Urinary bladder (tissue), 4 donors: Measurements from ENCODE around the gene PPP1R12A. TPM values are rescaled to one million over a fixed set of nuclear protein-coding genes. Genes with fewer than 3 reads are reported as not detected.
"Not testable (repeated sequence)": the region's sequence is repeated elsewhere in the genome, so short reads cannot be mapped to it uniquely, and the experiment has no call there.

ENCODE experiments used
- DNase-seq: peaks from one replicate; pipeline ENCODE4 v3.0.0-alpha.2; 2015; ENCODE audit errors: extremely low spot score
- H3K27ac ChIP-seq: one replicate; pipeline ENCODE4 v1.5.1; 2013; ENCODE audit warnings: low read depth, mild to moderate bottlenecking, moderate library complexity
- H3K36me3 ChIP-seq: one replicate; pipeline ENCODE4 v1.6.1; 2013; ENCODE audit warnings: mild to moderate bottlenecking, moderate library complexity; ENCODE audit not compliant: insufficient read depth
- H3K4me1 ChIP-seq: one replicate; pipeline ENCODE4 v1.6.1; 2013; ENCODE audit warnings: mild to moderate bottlenecking, moderate library complexity; ENCODE audit not compliant: insufficient read depth
- H3K4me3 ChIP-seq: one replicate; pipeline ENCODE4 v1.5.1; 2013; ENCODE audit warnings: low read depth, low read length
- WGBS: extraction: QIAGEN DNeasy Blood & Tissue Kit; methylation state at CpG from one replicate; pipeline ENCODE4 v1.1.7; 2013; 5-methylcytosine and 5-hydroxymethylcytosine counted together
- polyA plus RNA-seq: library from polyadenylated mRNA; stranded (reverse); fragments of 200-250 nt; gene quantifications from one replicate; pipeline ENCODE4 v1.2.3, GENCODE V29; 2013
- total RNA-seq: library from RNA; depleted of rRNA; stranded (reverse); fragments of >200 nt; gene quantifications from one replicate; pipeline ENCODE4 v1.2.3, GENCODE V29; 2014
- donor health status: healthy with polysubstance abuse.
- donor health status: healthy.

The PPP1R12A gene
- total and polyA plus RNA-seq, 2 donors = 177 to 668 TPM

DNA sequence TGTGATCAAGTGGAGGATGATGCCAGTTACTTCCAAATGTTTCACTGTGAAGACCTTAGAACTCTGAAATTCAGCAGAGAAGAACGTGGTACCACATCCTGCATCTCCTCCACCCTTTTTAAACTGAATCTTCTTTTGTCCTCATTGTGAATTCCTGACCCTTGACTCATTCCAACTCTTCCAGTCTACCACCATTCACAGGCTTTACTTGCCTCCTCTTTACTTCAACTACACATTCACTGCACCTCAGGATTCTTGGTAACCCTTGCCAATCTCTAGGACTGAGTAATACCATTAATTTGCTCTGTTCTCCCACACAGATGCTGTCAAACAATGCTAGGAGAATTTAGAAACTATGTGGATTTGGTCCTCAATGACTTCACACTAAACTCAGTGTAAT lies 37.3 kb downstream of the PPP1R12A start:
- Histone ChIP-seq H3K4me1 (no peaks in the 10 kb centered on the region), H3K27ac (no peak overlapping the region), H3K36me3 (no peaks in the 10 kb centered on the region), H3K4me3 (no peak overlapping the region)
- 52% methylated on average over 1 of the region's 1 CpG for WGBS
- no peak for DNase-seq

DNA sequence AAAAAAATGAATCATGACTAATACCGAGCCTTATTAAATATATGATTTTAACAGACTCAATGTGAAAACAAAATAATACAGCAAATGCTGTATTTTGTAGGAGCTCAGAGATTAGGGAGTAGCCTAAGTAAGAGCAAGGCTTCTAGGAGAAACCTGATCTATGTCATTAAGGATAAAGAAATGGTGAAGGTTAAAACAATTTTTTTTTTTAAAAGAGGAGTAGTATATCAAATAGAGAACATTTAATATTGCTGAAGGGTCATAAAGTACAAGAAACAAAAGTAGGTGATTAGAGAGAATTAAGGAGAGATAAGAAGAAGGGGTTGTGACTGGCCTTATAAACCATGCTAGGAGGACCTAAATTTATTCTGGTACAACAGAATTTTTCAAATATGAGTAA lies 39.1 kb downstream of the PPP1R12A start:
- H3K4me1 ChIP-seq = no peaks in the 10 kb centered on the region
- H3K4me3 ChIP-seq = no peak overlapping the region
- 43% methylated on average over 1 of the region's 1 CpG for WGBS
- no peak overlapping the region for H3K27ac ChIP-seq
- no peaks in the 10 kb centered on the region for H3K36me3 ChIP-seq
- DNase-seq = no peak

DNA sequence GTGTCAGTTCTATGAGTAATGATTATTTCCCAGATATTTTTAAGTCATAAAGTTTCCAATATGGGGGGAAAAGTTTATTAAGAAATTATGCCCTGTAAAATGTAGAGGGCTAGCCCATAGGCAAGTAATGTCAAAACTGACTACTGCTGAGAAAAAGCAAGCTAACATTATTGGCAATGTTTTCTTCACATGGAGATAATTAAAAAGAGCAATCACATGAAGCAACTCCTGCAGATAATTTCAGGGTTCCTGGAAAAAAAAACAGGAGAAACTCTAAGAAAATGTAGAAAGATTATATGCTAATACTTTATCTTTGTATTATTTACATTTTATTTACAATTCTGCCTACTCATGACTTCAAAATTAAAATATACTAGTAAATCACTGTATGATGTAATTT lies 39.8 kb downstream of the PPP1R12A start:
- no peak overlapping the region for H3K4me3 ChIP-seq
- no peaks in the 10 kb centered on the region for H3K36me3 ChIP-seq
- no peak overlapping the region for H3K27ac ChIP-seq
- no peaks in the 10 kb centered on the region for H3K4me1 ChIP-seq
- no peak for DNase-seq

GRCh38 chr12:79891506-79892162 lies 43.3 kb downstream of the PPP1R12A start:
- DNase-seq = no peak
- H3K4me3 ChIP-seq = no peak overlapping the region
- no peak overlapping the region for H3K27ac ChIP-seq
- no peaks in the 10 kb centered on the region for H3K4me1 ChIP-seq
- H3K36me3 ChIP-seq = no peaks in the 10 kb centered on the region
- WGBS = 92% methylated on average over 2 of the region's 2 CpGs

- Histone ChIP-seq H3K4me1 (no peaks in the 10 kb centered on the region), H3K36me3 (no peaks in the 10 kb centered on the region), H3K27ac (no peak overlapping the region), H3K4me3 (no peak overlapping the region)
- WGBS = 63% methylated on average over 1 of the region's 1 CpG
- no peak for DNase-seq
Measured at GRCh38 chr12:79887890-79888289, 47.0 kb downstream of the PPP1R12A start.

DNA sequence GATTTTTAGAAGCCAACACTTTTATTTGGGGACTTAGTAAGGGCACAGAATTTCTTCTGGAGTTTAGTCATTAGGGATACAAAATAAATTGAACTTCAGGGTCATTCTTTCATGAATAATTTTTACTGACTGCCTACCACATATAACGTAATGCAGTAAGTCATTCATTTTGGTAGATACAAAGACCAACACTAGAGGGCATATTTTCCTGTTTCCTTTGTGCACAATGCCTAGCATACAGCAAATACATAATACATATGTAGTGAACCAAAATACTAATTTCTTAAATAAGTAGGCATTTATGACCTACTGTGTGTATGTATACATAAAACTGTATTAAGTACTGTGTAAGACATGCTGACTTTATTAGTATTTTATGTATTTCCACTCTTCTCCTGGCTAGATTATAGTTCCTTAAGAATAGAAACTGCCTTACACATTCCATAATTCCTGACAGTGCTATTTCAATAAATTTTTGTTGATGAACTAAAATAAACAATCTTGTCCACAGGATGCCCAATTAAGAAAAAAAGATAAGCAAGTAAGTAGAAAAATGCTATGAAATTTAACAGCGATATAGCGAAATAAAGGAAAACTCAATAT lies 47.9 kb downstream of the PPP1R12A start:
- H3K4me3 ChIP-seq = no peak overlapping the region
- H3K4me1 ChIP-seq = no peaks in the 10 kb centered on the region
- WGBS = 70% methylated on average over 3 of the region's 3 CpGs
- no peaks in the 10 kb centered on the region for H3K36me3 ChIP-seq
- no peak overlapping the region for H3K27ac ChIP-seq
- DNase-seq = no peak

GRCh38 chr12:79885911-79886490 lies 48.9 kb downstream of the PPP1R12A start:
- WGBS = 53% methylated on average over 3 of the region's 3 CpGs
- Histone ChIP-seq H3K36me3 (no peaks in the 10 kb centered on the region), H3K4me1 (peaks cover 3% of the 10 kb centered on the region), H3K4me3 (no peak overlapping the region), H3K27ac (peak overlapping the region; percentile 2)
- DNase-seq = no peak

DNA sequence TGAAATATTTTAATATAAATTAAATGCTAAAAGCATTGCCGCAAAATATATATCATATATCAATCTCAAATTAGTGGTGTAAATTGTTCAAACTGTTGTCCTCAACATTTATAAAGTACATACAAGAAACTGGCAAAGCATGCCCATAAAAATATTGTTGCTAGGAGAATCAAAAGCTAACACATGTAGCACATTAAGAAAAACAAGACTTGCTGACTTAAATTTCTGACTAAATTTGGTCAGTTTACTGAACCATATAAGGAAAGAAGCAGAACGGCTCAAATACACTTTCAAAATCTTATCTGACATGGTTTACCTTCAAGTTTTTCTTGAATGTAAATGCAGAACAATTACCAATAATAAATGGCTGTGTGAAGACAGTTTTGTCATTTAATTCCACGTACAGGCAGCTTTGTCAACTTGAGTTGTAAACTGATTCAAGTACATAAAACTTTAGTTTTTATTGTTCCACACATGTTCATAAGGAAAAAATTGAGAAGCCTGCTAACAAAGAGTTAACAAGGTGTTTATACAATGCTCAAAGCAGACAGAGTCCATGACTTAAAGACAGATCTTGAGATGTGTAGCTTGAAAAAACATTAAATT lies 50.4 kb downstream of the PPP1R12A start:
- no peak overlapping the region for H3K4me3 ChIP-seq
- H3K4me1 ChIP-seq = peaks cover 3% of the 10 kb centered on the region
- no peak overlapping the region for H3K27ac ChIP-seq
- no peak for DNase-seq
- no peaks in the 10 kb centered on the region for H3K36me3 ChIP-seq
- 45% methylated on average over 3 of the region's 3 CpGs for WGBS

GRCh38 chr12:79883216-79883615 lies 51.7 kb downstream of the PPP1R12A start:
- DNase-seq = no peak
- Histone ChIP-seq H3K4me3 (no peak overlapping the region), H3K36me3 (no peaks in the 10 kb centered on the region), H3K4me1 (peaks cover 3% of the 10 kb centered on the region), H3K27ac (no peak overlapping the region)
- 36% methylated on average over 1 of the region's 1 CpG for WGBS

GRCh38 chr12:79881351-79881750 lies 53.5 kb downstream of the PPP1R12A start:
- Histone ChIP-seq H3K4me1 (peaks cover 3% of the 10 kb centered on the region), H3K27ac (no peak overlapping the region), H3K36me3 (no peaks in the 10 kb centered on the region)

GRCh38 chr12:79878506-79878905 lies 56.4 kb downstream of the PPP1R12A start:
- H3K4me3 ChIP-seq, H3K36me3 ChIP-seq, H3K27ac ChIP-seq, DNase-seq, H3K4me1 ChIP-seq: not testable (repeated sequence)
- 91% methylated on average over 4 of the region's 4 CpGs for WGBS

More at GRCh38 chr12:79881351-79881750, 53.5 kb downstream of the PPP1R12A start:
- no peak for DNase-seq
- WGBS = 87% methylated on average over 2 of the region's 2 CpGs
- no peak overlapping the region for H3K4me3 ChIP-seq

DNA sequence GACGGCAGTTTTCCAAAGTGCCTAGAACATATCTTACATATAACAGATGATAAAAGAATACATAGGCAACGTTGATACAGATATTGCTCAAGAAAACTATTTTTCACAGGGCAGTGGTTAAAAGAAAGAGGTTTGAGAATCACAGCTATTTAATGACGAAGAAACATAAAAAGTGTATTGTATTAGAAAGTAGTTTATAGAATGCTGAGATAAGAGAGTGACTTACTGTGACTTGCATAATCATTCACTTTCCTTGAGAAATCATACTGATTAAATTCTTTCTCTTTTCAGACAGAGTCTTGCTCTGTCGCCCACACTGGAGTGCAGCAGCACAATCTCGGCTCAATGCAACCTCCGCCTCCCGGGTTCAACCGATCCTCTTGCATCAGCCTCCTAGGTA lies 57.7 kb downstream of the PPP1R12A start:
- Histone ChIP-seq H3K36me3 (no peaks in the 10 kb centered on the region), H3K4me1 (peaks cover 3% of the 10 kb centered on the region), H3K4me3 (no peak overlapping the region), H3K27ac (no peak overlapping the region)
- DNase-seq = no peak
- 92% methylated on average over 8 of the region's 8 CpGs for WGBS

DNA sequence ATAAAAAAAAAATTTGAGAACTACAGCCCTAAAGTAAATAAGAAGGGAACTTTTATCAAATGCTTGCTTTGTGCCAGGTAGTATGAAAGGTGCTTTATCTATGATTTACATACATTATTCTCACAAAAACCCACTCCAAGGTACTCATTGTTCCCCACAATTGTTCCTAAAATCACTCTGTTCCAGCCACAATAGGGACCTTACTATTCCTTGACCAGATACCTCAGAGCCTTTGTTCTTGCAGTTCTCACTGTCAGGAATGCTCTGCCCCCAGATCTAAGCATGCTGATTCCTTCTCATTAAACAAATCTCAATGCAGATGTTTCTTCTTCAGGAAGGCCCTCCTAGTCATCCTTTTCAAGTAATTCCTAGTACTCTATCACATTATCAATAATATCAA lies 60.2 kb downstream of the PPP1R12A start:
- Histone ChIP-seq H3K4me3 (no peak overlapping the region), H3K27ac (no peak overlapping the region), H3K36me3 (no peaks in the 10 kb centered on the region), H3K4me1 (no peaks in the 10 kb centered on the region)
- DNase-seq = no peak

DNA sequence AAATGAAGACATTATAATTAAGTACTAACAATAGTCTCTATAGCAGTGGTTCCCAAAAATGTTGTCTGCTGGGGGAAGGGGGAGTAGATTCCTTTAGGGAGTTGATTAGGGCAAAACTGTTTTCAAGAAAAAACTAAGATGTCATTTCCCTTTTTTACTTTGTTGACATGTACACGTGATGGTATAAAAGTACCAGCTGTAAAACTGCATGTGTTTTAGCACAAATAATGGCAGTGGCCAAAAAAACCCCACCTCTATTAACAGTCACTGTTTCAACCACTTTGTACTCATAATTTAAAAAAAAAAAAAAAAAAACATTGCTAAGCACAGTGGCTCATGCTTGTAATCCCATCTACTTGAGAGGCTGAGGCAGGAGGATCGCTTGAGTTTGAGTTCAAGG lies 61.7 kb downstream of the PPP1R12A start:
- Histone ChIP-seq H3K4me3 (no peak overlapping the region), H3K36me3 (no peaks in the 10 kb centered on the region), H3K4me1 (no peaks in the 10 kb centered on the region), H3K27ac (no peak overlapping the region)
- WGBS = 56% methylated on average over 2 of the region's 2 CpGs
- DNase-seq = no peak
